PC-3 (cell line): ENCODE results near the gene PTPRN2. TPM values are rescaled to one million over a fixed set of nuclear protein-coding genes. Genes with fewer than 3 reads are reported as not detected.

Experiments
- ATAC-seq: fragments of 200-7000 bp; cut with Tn5 transposase; 2 replicates; pipeline ENCODE4 v1.9.1; 2020; ENCODE audit warnings: mild to moderate bottlenecking, moderate library complexity
- BruUV-seq: library from RNA; stranded (reverse); fragments of 400-500 nt; replicated peaks from 2 replicates; lab custom pipeline; 2021; lab: Mats Ljungman, UMichigan
- CTCF ChIA-PET: fragments of 300-600 bp; sonication (Branson Sonifier 250); formaldehyde crosslinking; loops from one replicate; lab custom pipeline; 2022; ENCODE audit warnings: antibody characterized with exemption; lab: Charles Lee
- POLR2A ChIA-PET: fragments of 300-600 bp; sonication (Branson Sonifier 250); formaldehyde crosslinking; loops from one replicate; lab custom pipeline; 2022; ENCODE audit warnings: antibody characterized with exemption; ENCODE audit not compliant: unreplicated experiment; lab: Charles Lee
- DNase-seq: peaks from one replicate; pipeline ENCODE4 v3.0.0-alpha.2; 2015
- H2AFZ ChIP-seq: fragments of 300-600 bp; sonication (generic); 2 replicates; pipeline ENCODE4 v1.6.0; 2016; ENCODE audit warnings: antibody characterized with exemption, low read length
- H3F3A ChIP-seq: fragments of 300-600 bp; sonication (generic); one replicate; pipeline ENCODE4 v1.6.0; 2017; ENCODE audit warnings: antibody characterized with exemption, low read length, control low read depth, mild to moderate bottlenecking; ENCODE audit not compliant: unreplicated experiment
- H3K27ac ChIP-seq: fragments of 300-600 bp; sonication (generic); 2 replicates; pipeline ENCODE4 v1.5.1; 2016; ENCODE audit warnings: mild to moderate bottlenecking, low read length
- H3K27me3 ChIP-seq: fragments of 300-600 bp; sonication (generic); 2 replicates; pipeline ENCODE4 v1.6.1; 2016; ENCODE audit warnings: low read length, mixed read lengths
- H3K36me3 ChIP-seq: fragments of 300-600 bp; sonication (generic); 2 replicates; pipeline ENCODE4 v1.6.1; 2016; ENCODE audit warnings: low read depth, mixed run types, low read length, mixed read lengths
- H3K4me1 ChIP-seq: fragments of 300-600 bp; sonication (generic); 2 replicates; pipeline ENCODE4 v1.5.1; 2016; ENCODE audit warnings: low read length; ENCODE audit not compliant: insufficient read depth
- H3K4me2 ChIP-seq: fragments of 300-600 bp; sonication (generic); 2 replicates; pipeline ENCODE4 v1.6.0; 2016; ENCODE audit warnings: low read length
- H3K4me3 ChIP-seq: fragments of 300-600 bp; sonication (generic); 2 replicates; pipeline ENCODE4 v1.5.1; 2016; ENCODE audit warnings: mild to moderate bottlenecking, low read length, mixed read lengths
- H3K79me2 ChIP-seq: fragments of 300-600 bp; sonication (generic); 2 replicates; pipeline ENCODE4 v1.6.1; 2017; ENCODE audit warnings: low read length, mixed read lengths
- H3K9ac ChIP-seq: fragments of 300-600 bp; sonication (generic); 2 replicates; pipeline ENCODE4 v1.6.0; 2016; ENCODE audit warnings: mild to moderate bottlenecking, low read length
- H3K9me2 ChIP-seq: fragments of 300-600 bp; sonication (generic); replicated peaks from 2 replicates; pipeline ENCODE4 v1.6.1; 2016; ENCODE audit warnings: mixed run types, low read length, mixed read lengths
- H3K9me3 ChIP-seq: fragments of 300-600 bp; sonication (generic); 2 replicates; pipeline ENCODE4 v1.6.1; 2016; ENCODE audit warnings: low read length, mixed read lengths
- H4K20me1 ChIP-seq: fragments of 300-600 bp; sonication (generic); 2 replicates; pipeline ENCODE4 v1.6.1; 2016; ENCODE audit warnings: low read length, mixed read lengths
- CTCF ChIP-seq: fragments of 300-600 bp; sonication (generic); conservative IDR thresholded peaks from 2 replicates; pipeline ENCODE4 v1.5.1; 2017; ENCODE audit warnings: antibody characterized with exemption, low read depth, mild to moderate bottlenecking, low read length
- EZH2 ChIP-seq: fragments of 300-600 bp; sonication (generic); IDR thresholded peaks from one replicate; pipeline ENCODE4 v1.6.1; 2017; ENCODE audit warnings: antibody characterized with exemption, mild to moderate bottlenecking, low read length; ENCODE audit not compliant: unreplicated experiment
- EZH2phosphoT487 ChIP-seq: fragments of 300-600 bp; sonication (generic); IDR thresholded peaks from 2 replicates; pipeline ENCODE4 v1.6.1; 2018; ENCODE audit warnings: mild to moderate bottlenecking, antibody characterized with exemption, low read length, borderline replicate concordance
- intact Hi-C: fragments of 100-400 bp; cut with micrococcal nuclease; formaldehyde crosslinking; loops from 2 replicates; pipeline ENCODE4 v1.9.0; 2023
- total RNA-seq: library from RNA; depleted of rRNA; stranded (reverse); fragments of >200 nt; gene quantifications from 2 replicates; pipeline ENCODE4 v1.2.3, GENCODE V29; 2014

The PTPRN2 gene
- total RNA-seq, 1 experiment from 2014 or later = 3.2 TPM

- POLR2A ChIA-PET = no interaction called here
These were observed 448.1 kb downstream of the PTPRN2 start for GRCh38 chr7:158139499-158139898.

GRCh38 chr7:158138329-158138597 is 449.4 kb downstream of the PTPRN2 start:
- TF ChIP-seq CTCF (no peak), EZH2 (no peak), EZH2phosphoT487 (no peak)
- Histone ChIP-seq H3K4me2 (no peak overlapping the region), H3K36me3 (no peaks in the 10 kb centered on the region), H3K9me2 (no peaks in the 10 kb centered on the region), H3K27me3 (no peaks in the 10 kb centered on the region), H2AFZ (no peak overlapping the region), H4K20me1 (no peaks in the 10 kb centered on the region), H3K9me3 (no peaks in the 10 kb centered on the region), H3K9ac (no peak overlapping the region), H3K4me1 (no peaks in the 10 kb centered on the region), H3F3A (no peaks in the 10 kb centered on the region), H3K27ac (no peak overlapping the region), H3K79me2 (no peaks in the 10 kb centered on the region), H3K4me3 (no peak overlapping the region)
- ChIA-PET POLR2A (no interaction called here), CTCF (no interaction called here)
- BruUV-seq = no TSS peak
- DNase-seq (no peak), ATAC-seq (no peak)
- intact Hi-C loops = no loop called here

More at GRCh38 chr7:158139499-158139898, 448.1 kb downstream of the PTPRN2 start:
- Histone ChIP-seq H3K27me3 (no peaks in the 10 kb centered on the region), H3K9ac (no peak overlapping the region), H3K4me2 (no peak overlapping the region), H3K36me3 (no peaks in the 10 kb centered on the region), H4K20me1 (no peaks in the 10 kb centered on the region), H3K79me2 (no peaks in the 10 kb centered on the region), H3K27ac (no peak overlapping the region), H3K4me3 (no peak overlapping the region), H3K9me3 (no peaks in the 10 kb centered on the region), H3F3A (no peaks in the 10 kb centered on the region), H3K9me2 (no peaks in the 10 kb centered on the region), H2AFZ (no peak overlapping the region), H3K4me1 (no peaks in the 10 kb centered on the region)
- BruUV-seq = no TSS peak
- CTCF ChIA-PET = no interaction called here
- DNase-seq (no peak), ATAC-seq (no peak)
- TF ChIP-seq EZH2 = no peak
- TF ChIP-seq CTCF = no peak
- no peak for TF ChIP-seq EZH2phosphoT487
- intact Hi-C loops = no loop called here

- BruUV-seq = no TSS peak
- intact Hi-C loops = no loop called here
- Histone ChIP-seq H3K4me3 (no peak overlapping the region), H3K4me1 (no peaks in the 10 kb centered on the region), H3K27ac (no peak overlapping the region), H3K9me2 (no peaks in the 10 kb centered on the region), H3K27me3 (no peaks in the 10 kb centered on the region), H3K9me3 (no peaks in the 10 kb centered on the region), H4K20me1 (no peaks in the 10 kb centered on the region), H3K4me2 (no peak overlapping the region), H3F3A (no peaks in the 10 kb centered on the region), H2AFZ (no peak overlapping the region), H3K79me2 (no peaks in the 10 kb centered on the region), H3K36me3 (no peaks in the 10 kb centered on the region), H3K9ac (no peak overlapping the region)
- TF ChIP-seq EZH2phosphoT487 (no peak), EZH2 (no peak), CTCF (no peak)
- CTCF ChIA-PET = no interaction called here
- ATAC-seq = no peak
- POLR2A ChIA-PET = no interaction called here
- DNase-seq = no peak
These were observed 449.9 kb downstream of the PTPRN2 start for GRCh38 chr7:158137516-158138328.
